H1 (cell line): ENCODE data around the gene ADAMTS15. TPM values are rescaled to one million over a fixed set of nuclear protein-coding genes. Genes with fewer than 3 reads are reported as not detected.

ENCODE experiments used
- CTCF ChIA-PET: fragments of 300-600 bp; sonication (Branson Sonifier 250); formaldehyde crosslinking; loops from one replicate; lab custom pipeline; 2021; ENCODE audit not compliant: partially characterized antibody; lab: Charles Lee
- POLR2A ChIA-PET: fragments of 300-600 bp; sonication (Branson Sonifier 250); formaldehyde crosslinking; loops from one replicate; lab custom pipeline; 2021; ENCODE audit warnings: inconsistent platforms; ENCODE audit not compliant: partially characterized antibody; lab: Charles Lee
- DNase-seq, 2 experiments: peaks; one replicate each; pipeline versions ENCODE4 v3.0.0 to v3.0.0-alpha.2; 2010 to 2022; ENCODE audit warnings: low spot score in 2 of 2, low read depth in 1 of 2, mixed read lengths in 1 of 2
- FAIRE-seq: peaks from 2 replicates; lab custom pipeline; 2011; peaks lifted over from hg19 to GRCh38; lab: Jason Lieb, UNC
- H2AFZ ChIP-seq: 2 replicates; pipeline ENCODE4 v1.8.1; 2012; ENCODE audit warnings: low read length, inconsistent platforms
- H2AK5ac ChIP-seq: 2 replicates; pipeline ENCODE4 v1.6.1; 2013; ENCODE audit warnings: low read depth, low read length
- H2BK120ac ChIP-seq: replicated peaks from 2 replicates; pipeline ENCODE3; 2013; ENCODE audit warnings: low read depth, low read length, inconsistent platforms
- H2BK12ac ChIP-seq: 2 replicates; pipeline ENCODE4 v1.6.1; 2013; ENCODE audit warnings: low read depth, low read length
- H2BK15ac ChIP-seq: 2 replicates; pipeline ENCODE4 v1.6.1; 2013; ENCODE audit warnings: low read length
- H2BK20ac ChIP-seq: 2 replicates; pipeline ENCODE4 v1.6.1; 2013; ENCODE audit warnings: low read length
- H2BK5ac ChIP-seq: 2 replicates; pipeline ENCODE4 v1.6.1; 2013; ENCODE audit warnings: low read depth, low read length
- H3K14ac ChIP-seq: 2 replicates; pipeline ENCODE4 v1.6.1; 2013; ENCODE audit warnings: inconsistent platforms; ENCODE audit not compliant: insufficient read length
- H3K18ac ChIP-seq: 2 replicates; pipeline ENCODE4 v1.6.1; 2013; ENCODE audit warnings: low read length; ENCODE audit errors: extremely low read depth
- H3K23ac ChIP-seq: 2 replicates; pipeline ENCODE4 v1.6.1; 2013; ENCODE audit warnings: inconsistent platforms; ENCODE audit not compliant: insufficient read length
- H3K23me2 ChIP-seq: 2 replicates; pipeline ENCODE4 v1.6.1; 2013; ENCODE audit warnings: low read depth, low read length
- H3K27ac ChIP-seq: 2 replicates; pipeline ENCODE4 v1.6.1; 2011; ENCODE audit warnings: low read depth, low read length, inconsistent platforms
- H3K27me3 ChIP-seq, 4 experiments: replicated peaks in 1 of 4; 1 replicate in 1 of 4; 2 replicates in 3 of 4; pipeline versions ENCODE4 v1.6.1 to v1.8.1; 2011 to 2013; ENCODE audit warnings: low read length in 3 of 4, mild to moderate bottlenecking in 3 of 4, inconsistent platforms in 2 of 4, mixed read lengths in 2 of 4, moderate library complexity in 1 of 4; ENCODE audit not compliant: control insufficient read depth in 3 of 4, insufficient read depth in 3 of 4; ENCODE audit errors: extremely low read depth in 1 of 4
- H3K36me3 ChIP-seq, 4 experiments: 2 replicates each; pipeline versions ENCODE4 v1.6.1 to v1.8.1; 2011 to 2013; ENCODE audit warnings: mild to moderate bottlenecking in 4 of 4, low read length in 3 of 4, moderate library complexity in 2 of 4, control low read depth in 1 of 4, inconsistent platforms in 1 of 4; ENCODE audit not compliant: insufficient read depth in 4 of 4, control insufficient read depth in 2 of 4
- H3K4ac ChIP-seq: replicated peaks from 2 replicates; pipeline ENCODE3; 2013; ENCODE audit warnings: low read length, low read depth, mixed read lengths, inconsistent platforms; ENCODE audit not compliant: insufficient read length
- H3K4me1 ChIP-seq, 4 experiments: replicated peaks in 1 of 4; 1 replicate in 1 of 4; 2 replicates in 3 of 4; pipeline versions ENCODE4 v1.6.1 to v1.8.1; 2011 to 2013; ENCODE audit warnings: low read length in 3 of 4, inconsistent platforms in 2 of 4, mixed read lengths in 1 of 4; ENCODE audit not compliant: insufficient read depth in 4 of 4, control insufficient read depth in 3 of 4
- H3K4me2 ChIP-seq, 2 experiments: 2 replicates each; pipeline versions ENCODE4 v1.6.1 to v1.8.1; 2011 to 2013; ENCODE audit warnings: low read depth in 2 of 2, low read length in 2 of 2, control low read depth in 1 of 2, inconsistent platforms in 1 of 2, mild to moderate bottlenecking in 1 of 2; ENCODE audit not compliant: insufficient read depth in 1 of 2
- H3K4me3 ChIP-seq, 4 experiments: fragments of 200-600, 300-600 bp in 1 of 4; sonication (generic), shearing (Covaris generic), sonication (Bioruptor Twin) in 1 of 4; 2 replicates each; pipeline versions ENCODE4 v1.5.1 to v1.8.1; 2011 to 2016; ENCODE audit warnings: low read length in 4 of 4, low read depth in 3 of 4, control low read depth in 2 of 4, inconsistent platforms in 2 of 4, mild to moderate bottlenecking in 2 of 4, mixed read lengths in 1 of 4, moderate library complexity in 1 of 4; ENCODE audit not compliant: insufficient read depth in 2 of 4; ENCODE audit errors: extremely low read depth in 1 of 4
- H3K56ac ChIP-seq: replicated peaks from 2 replicates; pipeline ENCODE3; 2013; ENCODE audit warnings: low read depth, mild to moderate bottlenecking, mixed read lengths, low read length, inconsistent platforms; ENCODE audit not compliant: insufficient read length
- H3K79me1 ChIP-seq: 2 replicates; pipeline ENCODE4 v1.6.1; 2013; ENCODE audit warnings: low read depth, low read length, control low read depth
- H3K79me2 ChIP-seq, 2 experiments: 2 replicates each; pipeline versions ENCODE4 v1.6.1 to v1.8.1; 2012 to 2013; ENCODE audit warnings: low read length in 2 of 2, mild to moderate bottlenecking in 2 of 2, inconsistent platforms in 1 of 2; ENCODE audit not compliant: insufficient read depth in 2 of 2, control insufficient read depth in 1 of 2
- H3K9ac ChIP-seq, 4 experiments: replicated peaks in 1 of 4; 1 replicate in 1 of 4; 2 replicates in 3 of 4; pipeline versions ENCODE4 v1.6.1 to v1.8.1; 2011 to 2013; ENCODE audit warnings: low read depth in 3 of 4, low read length in 3 of 4, control low read depth in 2 of 4, mild to moderate bottlenecking in 2 of 4, moderate library complexity in 2 of 4, inconsistent platforms in 1 of 4; ENCODE audit errors: extremely low read depth in 1 of 4
- H3K9me3 ChIP-seq, 2 experiments: 2 replicates each; pipeline versions ENCODE4 v1.6.1 to v1.8.1; 2012 to 2013; ENCODE audit warnings: mild to moderate bottlenecking in 2 of 2, moderate library complexity in 2 of 2, control low read depth in 1 of 2, inconsistent platforms in 1 of 2, low read depth in 1 of 2, low read length in 1 of 2, mixed read lengths in 1 of 2; ENCODE audit not compliant: insufficient read depth in 2 of 2
- H4K20me1 ChIP-seq, 2 experiments: replicated peaks in 1 of 2; 2 replicates each; pipeline versions ENCODE3 to v1.8.1; 2011 to 2013; ENCODE audit warnings: inconsistent platforms in 2 of 2, low read length in 2 of 2, mild to moderate bottlenecking in 1 of 2; ENCODE audit not compliant: insufficient read depth in 2 of 2, control insufficient read depth in 1 of 2
- H4K5ac ChIP-seq: 2 replicates; pipeline ENCODE4 v1.6.1; 2013; ENCODE audit warnings: low read length, low read depth, mixed read lengths, inconsistent platforms; ENCODE audit not compliant: insufficient read length
- H4K8ac ChIP-seq: 2 replicates; pipeline ENCODE4 v1.8.0; 2013; ENCODE audit warnings: mild to moderate bottlenecking, moderate library complexity, low read length, inconsistent platforms; ENCODE audit not compliant: insufficient read depth; ENCODE audit errors: extremely low read depth
- H4K91ac ChIP-seq: replicated peaks from 2 replicates; pipeline ENCODE3; 2013; ENCODE audit warnings: low read length, mixed read lengths, inconsistent platforms; ENCODE audit not compliant: insufficient read length
- ASH2L ChIP-seq: fragments of 200-600, 300-600 bp; sonication (generic); IDR thresholded peaks from one replicate; pipeline ENCODE4 v1.7.1; 2017; ENCODE audit warnings: low read length
- BCL11A ChIP-seq, 2 experiments: IDR thresholded peaks; one replicate each; pipeline ENCODE4 v1.6.1; 2011; ENCODE audit warnings: low read depth in 2 of 2, low read length in 2 of 2, mild to moderate bottlenecking in 2 of 2
- CEBPB ChIP-seq: IDR thresholded peaks from 2 replicates; pipeline ENCODE4 v1.6.1; 2012; ENCODE audit warnings: low read depth, low read length
- CTBP2 ChIP-seq: IDR thresholded peaks from 2 replicates; pipeline ENCODE4 v1.7.0; 2011; ENCODE audit warnings: borderline replicate concordance, mild to moderate bottlenecking, moderate library complexity, mixed read lengths, low read length; ENCODE audit not compliant: insufficient read depth, insufficient read length
- EZH2 ChIP-seq: fragments of 200-600 bp; sonication (generic); IDR thresholded peaks from 2 replicates; pipeline ENCODE4 v1.7.1; 2012; ENCODE audit warnings: low read depth, mild to moderate bottlenecking, moderate library complexity, low read length, inconsistent platforms; ENCODE audit not compliant: severe bottlenecking
- JUND ChIP-seq: IDR thresholded peaks from 2 replicates; pipeline ENCODE4 v1.6.1; 2011; ENCODE audit warnings: mild to moderate bottlenecking, improper control_type of control experiment, low read length
- KDM4A ChIP-seq: IDR thresholded peaks from one replicate; pipeline ENCODE4 v1.7.1; 2012; ENCODE audit warnings: low read depth, mild to moderate bottlenecking, moderate library complexity, low read length, inconsistent platforms; ENCODE audit not compliant: severe bottlenecking
- POLR2AphosphoS5 ChIP-seq: IDR thresholded peaks from 2 replicates; pipeline ENCODE4 v1.6.1; 2011; ENCODE audit warnings: low read depth, low read length
- RAD21 ChIP-seq, 2 experiments: IDR thresholded peaks in 1 of 2; conservative IDR thresholded peaks in 1 of 2; 2 replicates each; pipeline ENCODE4 v1.6.1; 2011; ENCODE audit warnings: low read depth in 2 of 2, low read length in 2 of 2, improper control_type of control experiment in 1 of 2, inconsistent platforms in 1 of 2, mild to moderate bottlenecking in 1 of 2, moderate library complexity in 1 of 2
- RBBP5 ChIP-seq: IDR thresholded peaks from 2 replicates; pipeline ENCODE4 v1.7.1; 2012; ENCODE audit warnings: low read depth, mild to moderate bottlenecking, inconsistent platforms, low read length, moderate library complexity, borderline replicate concordance
- RXRA ChIP-seq: IDR thresholded peaks from 2 replicates; pipeline ENCODE4 v1.6.1; 2011; ENCODE audit warnings: low read depth, mild to moderate bottlenecking, low read length, moderate library complexity; ENCODE audit not compliant: insufficient read depth
- TBP ChIP-seq: IDR thresholded peaks from 2 replicates; pipeline ENCODE4 v1.6.1; 2011; ENCODE audit warnings: low read depth, low read length, improper control_type of control experiment
- WGBS, 2 experiments: shearing (Covaris generic) in 1 of 2; methylation state at CpG; one replicate each; pipeline versions ENCODE4 v1.1.6 to v1.1.7; 2013 to 2015; ENCODE audit warnings: low lambda C conversion rate in 2 of 2, mixed read lengths in 2 of 2, inconsistent platforms in 1 of 2, low coverage in 1 of 2, missing lambda C conversion rate in 1 of 2; ENCODE audit not compliant: insufficient replicate concordance in 2 of 2, insufficient coverage in 1 of 2, insufficient read length in 1 of 2; ENCODE audit errors: extremely low coverage in 1 of 2, missing lambda C conversion rate in 1 of 2; 5-methylcytosine and 5-hydroxymethylcytosine counted together
- polyA plus RNA-seq, 7 experiments: library from polyadenylated mRNA; depleted of rRNA in 3 of 7; stranded (reverse) in 5 of 7; unstranded in 2 of 7; fragments of >200 nt in 5 of 7; fragments of 200-250 nt in 2 of 7; gene quantifications; 1 replicate in 5 of 7; 2 replicates in 1 of 7; 4 replicates in 1 of 7; pipeline versions ENCODE4 v1.2.1 to v1.2.3, GENCODE V29; 2011 to 2013; ENCODE audit warnings: missing spikeins in 2 of 7, mixed read lengths in 2 of 7
- total RNA-seq: library from RNA; stranded (reverse); fragmentation: NEBNext Ultra II Directional; extraction: Animal tissue kit (Norgen Biotek cat#: 25700); gene quantifications from 2 replicates; pipeline ENCODE4 v1.2.1, GENCODE V29; 2021

ADAMTS15 gene
- total and polyA plus RNA-seq, 2 of the 8 experiments (the other 6 are each of a cell fraction or from before 2014, with no cell fraction given) = 1.7 to 4.7 TPM

GRCh38 chr11:130400781-130401483, 47.5 kb upstream of the ADAMTS15 start:
- peak overlapping the region; percentile 49 for H2BK120ac ChIP-seq
- peak overlapping the region; percentile 69; the same call in 1 of the 2 replicates for H2BK5ac ChIP-seq
- H3K36me3 ChIP-seq = no peaks in the 10 kb centered on the region
- H4K20me1 ChIP-seq = no peaks in the 10 kb centered on the region
- H4K5ac ChIP-seq = no peak overlapping the region
- H3K4ac ChIP-seq = no peak overlapping the region
- H3K9ac ChIP-seq = no peak overlapping the region
- H3K79me1 ChIP-seq = no peaks in the 10 kb centered on the region
- H3K27ac ChIP-seq = no peak overlapping the region
- no peaks in the 10 kb centered on the region for H3K79me2 ChIP-seq
- peaks cover 9 to 24% (median 13%) of the 10 kb centered on the region in 4 experiments for H3K4me1 ChIP-seq
- peak overlapping the region; percentile 97; the same call in 1 of the 2 replicates for H2BK12ac ChIP-seq
- H3K56ac ChIP-seq = no peak overlapping the region
- FAIRE-seq (no peak), DNase-seq (no peak)
- H3K4me3 ChIP-seq = no peak overlapping the region
- H4K91ac ChIP-seq = peak overlapping the region; percentile 72
- H3K23ac ChIP-seq = no peak overlapping the region
- peak overlapping the region; percentile 72; the same call in 1 of the 2 replicates for H3K18ac ChIP-seq
- POLR2A ChIA-PET = interaction anchor here (1.4 kb wide), 1 partner anchor 18 kb away, joined by 4 read pairs; no protein-coding TSS in a partner anchor
- H4K8ac ChIP-seq = no peak overlapping the region
- no peaks in the 10 kb centered on the region for H3K9me3 ChIP-seq
- H2AFZ ChIP-seq = no peak overlapping the region
- CTCF ChIA-PET = interaction anchor here (1.4 to 3.2 kb wide), 3 partner anchors 9 to 24 kb away, joined by 5 to 9 read pairs (median 9); no protein-coding TSS in a partner anchor
- no peaks in the 10 kb centered on the region for H3K23me2 ChIP-seq
- peak overlapping the region; percentile 99 for H2BK20ac ChIP-seq
- 94% methylated on average over 12 of the region's 13 CpGs; no CpG with 5 or more reads in 1 of the 2 experiments for WGBS, 2 experiments
- peak overlapping the region; percentile 20 for H2AK5ac ChIP-seq
- no peak overlapping the region for H3K4me2 ChIP-seq
- no peaks in the 10 kb centered on the region; a peak in 1 of 7 replicates for H3K27me3 ChIP-seq
- no peak overlapping the region; the same call in 1 of the 2 replicates for H2BK15ac ChIP-seq
- H3K14ac ChIP-seq = no peak overlapping the region
- TF ChIP-seq POLR2AphosphoS5 = no peak
- no peak for TF ChIP-seq RBBP5
- TF ChIP-seq ASH2L = no peak
- no peak for TF ChIP-seq TBP
- no peak for TF ChIP-seq JUND
- no peak for TF ChIP-seq BCL11A (IDR thresholded peaks at IDR 0.05; ENCODE audit: low read depth in 2 of 2, low read length in 2 of 2)
- no peak for TF ChIP-seq CEBPB
- no peak for TF ChIP-seq RXRA
- TF ChIP-seq KDM4A = no peak
- TF ChIP-seq RAD21 (IDR thresholded peaks at IDR 0.05 in 1 of 2, conservative IDR thresholded peaks at IDR 0.05 in 1 of 2; ENCODE audit: low read depth in 2 of 2, low read length in 2 of 2) = no peak
- TF ChIP-seq CTBP2 = no peak
- TF ChIP-seq EZH2 = no peak
